Dedifferentiated amniotic fluid mesenchymal stem cell (primary cell): ENCODE results near the gene PRKCH.
"Not testable (repeated sequence)": the region's sequence is repeated elsewhere in the genome, so short reads cannot be mapped to it uniquely, and the experiment has no call there.

Experiments
- DNase-seq: peaks from one replicate; pipeline ENCODE4 v3.0.0-alpha.2; 2016; ENCODE audit errors: extremely low spot score

PRKCH gene

DNA sequence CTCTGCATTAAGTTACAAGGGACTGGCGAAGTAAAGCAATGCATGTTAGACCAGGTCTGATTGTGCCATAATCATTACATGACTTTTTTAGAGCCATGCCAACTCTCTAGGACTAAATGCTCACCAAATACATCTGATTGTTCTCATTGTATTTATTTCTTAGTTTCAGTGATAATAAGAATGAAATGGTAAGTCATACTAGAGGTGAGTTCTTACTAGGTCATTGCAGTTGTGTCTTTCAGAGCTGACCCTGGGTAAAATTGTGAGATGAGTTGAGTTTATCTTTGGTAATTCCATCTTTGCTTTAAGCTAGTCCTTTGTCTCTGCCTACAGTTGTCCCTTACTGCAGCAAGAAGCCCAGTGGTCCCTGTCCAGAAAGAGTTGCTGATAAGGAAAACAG, 73.2 kb downstream of the PRKCH start:
- no peak for DNase-seq

GRCh38 chr14:61395115-61395725, 73.8 kb downstream of the PRKCH start:
- DNase-seq: no peak

GRCh38 chr14:61396279-61396678, 74.9 kb downstream of the PRKCH start:
- DNase-seq: no peak

GRCh38 chr14:61396694-61397093, 75.3 kb downstream of the PRKCH start:
- no peak for DNase-seq

DNA sequence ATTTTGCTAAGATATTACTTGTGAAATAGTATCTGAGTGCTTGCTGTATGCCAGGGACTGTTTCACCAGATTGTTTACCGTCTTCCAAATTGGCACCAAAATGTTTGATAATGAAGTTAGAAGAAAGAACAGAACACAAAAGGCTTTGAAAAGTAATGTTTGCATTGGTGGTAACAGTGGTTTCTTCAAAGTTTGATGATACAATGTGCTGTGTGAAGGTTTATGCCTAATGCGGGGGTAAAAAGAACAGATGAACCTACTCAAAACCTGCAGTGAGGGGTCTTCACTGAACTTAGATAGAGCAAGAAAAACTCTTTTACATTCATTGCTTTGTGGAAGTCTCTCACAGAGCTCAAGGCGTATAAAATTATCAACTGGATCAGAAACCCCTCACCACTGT, 76.2 kb downstream of the PRKCH start:
- no peak for DNase-seq

DNA sequence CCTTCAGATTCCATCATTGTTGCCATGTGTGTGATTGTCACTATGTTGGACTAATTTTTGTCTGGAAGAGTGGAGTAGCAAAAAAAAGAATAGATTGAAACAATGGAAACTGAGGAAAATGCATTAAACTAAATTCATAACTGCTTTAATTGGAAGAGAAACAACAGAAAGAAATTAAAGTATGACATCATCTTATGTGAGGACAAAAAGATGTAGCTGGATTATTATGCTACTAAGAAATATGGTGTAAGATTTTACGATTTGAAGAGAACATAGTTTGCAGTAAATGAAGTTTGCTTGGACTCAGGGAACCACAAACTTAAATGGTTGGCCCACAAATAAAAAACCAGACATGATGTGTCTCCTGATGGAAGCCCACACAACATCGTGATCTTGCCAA, 76.8 kb downstream of the PRKCH start:
- DNase-seq: no peak

DNA sequence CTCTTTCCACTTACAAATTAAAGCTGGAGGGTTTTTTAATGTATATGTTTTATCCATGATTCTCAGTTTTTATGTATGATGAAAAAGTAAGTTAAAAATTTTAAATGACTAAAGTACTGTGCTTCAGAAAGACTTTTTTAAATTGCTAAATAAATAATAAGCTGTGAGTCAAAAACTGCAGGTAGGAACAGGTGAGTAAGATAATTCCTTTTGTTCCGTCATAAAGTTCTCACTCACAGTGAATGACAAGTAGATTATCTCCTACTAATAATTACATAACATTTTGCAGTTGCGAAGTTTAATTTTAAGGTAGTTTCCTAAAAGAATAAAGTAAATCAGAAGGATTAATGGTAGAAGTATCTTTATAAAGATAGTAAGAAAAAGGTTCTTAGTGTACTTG, 78.0 kb downstream of the PRKCH start:
- DNase-seq: no peak

GRCh38 chr14:61401461-61401860, 80.1 kb downstream of the PRKCH start:
- no peak for DNase-seq

- DNase-seq: no peak
These were observed 82.0 kb downstream of the PRKCH start for GRCh38 chr14:61403411-61403810.

GRCh38 chr14:61404637-61405036, 83.3 kb downstream of the PRKCH start:
- DNase-seq: no peak

DNA sequence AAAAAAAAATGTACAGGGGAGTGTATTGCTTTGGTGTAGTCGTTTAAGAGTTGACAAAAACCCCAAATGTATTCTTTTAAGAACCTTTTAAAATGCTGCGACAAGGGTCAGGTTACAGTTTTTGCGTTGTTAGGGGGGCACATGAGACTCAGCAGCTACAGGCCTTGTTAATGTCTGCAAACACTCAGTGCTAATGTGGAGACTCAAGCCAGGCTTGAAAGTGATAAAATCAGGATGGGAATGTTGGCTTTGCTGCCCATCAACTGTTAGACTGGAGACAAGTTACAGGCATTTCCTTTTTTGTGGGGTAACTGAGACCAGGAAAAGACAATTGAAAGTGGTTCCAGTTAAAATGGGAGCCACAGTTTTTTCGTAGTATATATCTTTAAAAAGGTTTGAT, 84.8 kb downstream of the PRKCH start:
- no peak for DNase-seq

DNA sequence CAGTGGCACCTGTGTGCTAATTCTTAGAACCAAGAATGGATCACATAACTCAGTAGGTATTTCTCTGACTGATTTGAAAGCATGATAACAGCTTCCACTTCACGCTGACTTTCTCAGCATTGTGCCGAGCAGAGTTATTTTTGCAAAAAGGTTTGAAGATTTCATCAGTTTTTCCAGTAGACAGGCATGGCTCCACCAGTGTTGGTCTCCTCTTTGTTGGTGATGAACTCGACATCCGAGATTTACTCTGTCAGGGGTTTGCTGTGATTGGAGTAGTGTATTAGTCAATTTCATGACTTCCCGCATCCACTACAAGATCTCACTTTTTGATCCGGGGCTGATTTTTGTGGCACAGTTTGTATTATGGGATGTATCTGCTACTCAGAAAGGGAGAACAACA, 85.3 kb downstream of the PRKCH start:
- DNase-seq: no peak

GRCh38 chr14:61408498-61408897, 87.1 kb downstream of the PRKCH start:
- DNase-seq: no peak

DNA sequence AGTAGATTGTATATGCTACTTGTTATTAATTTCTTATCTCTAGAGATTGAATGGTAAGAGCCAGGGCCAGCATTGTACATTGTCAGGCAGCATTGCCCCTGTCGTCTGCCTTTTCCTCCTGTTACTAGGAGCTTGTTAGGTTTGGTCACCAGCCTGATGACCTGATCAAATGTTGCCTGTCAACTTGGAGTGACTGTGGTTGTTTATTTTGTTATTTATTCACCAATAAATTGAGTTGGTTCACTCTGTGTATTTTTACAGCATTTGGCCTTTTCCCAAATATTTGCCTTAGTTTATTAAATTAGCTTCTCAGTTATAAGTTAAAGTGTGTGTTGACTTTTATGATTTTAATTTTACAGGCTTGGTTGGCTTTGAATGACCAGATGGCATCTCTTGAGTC, 88.4 kb downstream of the PRKCH start:
- no peak for DNase-seq

GRCh38 chr14:61415934-61416333, 94.6 kb downstream of the PRKCH start:
- not testable (repeated sequence) for DNase-seq

DNA sequence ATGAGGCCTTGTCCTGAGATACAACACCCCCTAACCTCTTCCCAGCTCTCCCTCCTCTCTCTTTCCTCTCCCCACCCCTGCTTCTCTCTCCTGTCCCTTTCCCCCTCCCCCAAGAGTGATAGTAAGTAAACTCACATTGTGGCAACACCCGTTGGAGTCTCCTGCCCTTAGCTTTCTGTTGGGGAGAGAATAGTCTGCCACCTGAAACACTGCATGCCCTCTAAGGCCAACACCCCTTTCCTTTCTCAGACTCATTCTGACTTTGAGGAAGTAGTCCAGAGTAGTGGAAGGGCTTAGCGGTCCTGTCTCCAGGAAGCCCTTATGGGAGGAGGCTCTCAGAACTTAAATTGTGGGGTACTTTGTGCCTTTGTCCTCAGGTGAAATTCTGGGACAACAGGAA, 95.2 kb downstream of the PRKCH start:
- no peak for DNase-seq

GRCh38 chr14:61417141-61417540, 95.8 kb downstream of the PRKCH start:
- no peak for DNase-seq

GRCh38 chr14:61417883-61418455, 96.6 kb downstream of the PRKCH start:
- DNase-seq: no peak

- DNase-seq: no peak
These were observed 97.4 kb downstream of the PRKCH start for GRCh38 chr14:61418746-61419145.

- no peak for DNase-seq
These were observed 97.8 kb downstream of the PRKCH start for GRCh38 chr14:61419201-61419600.

- no peak for DNase-seq
These were observed 98.9 kb downstream of the PRKCH start for GRCh38 chr14:61420326-61420725.

DNA sequence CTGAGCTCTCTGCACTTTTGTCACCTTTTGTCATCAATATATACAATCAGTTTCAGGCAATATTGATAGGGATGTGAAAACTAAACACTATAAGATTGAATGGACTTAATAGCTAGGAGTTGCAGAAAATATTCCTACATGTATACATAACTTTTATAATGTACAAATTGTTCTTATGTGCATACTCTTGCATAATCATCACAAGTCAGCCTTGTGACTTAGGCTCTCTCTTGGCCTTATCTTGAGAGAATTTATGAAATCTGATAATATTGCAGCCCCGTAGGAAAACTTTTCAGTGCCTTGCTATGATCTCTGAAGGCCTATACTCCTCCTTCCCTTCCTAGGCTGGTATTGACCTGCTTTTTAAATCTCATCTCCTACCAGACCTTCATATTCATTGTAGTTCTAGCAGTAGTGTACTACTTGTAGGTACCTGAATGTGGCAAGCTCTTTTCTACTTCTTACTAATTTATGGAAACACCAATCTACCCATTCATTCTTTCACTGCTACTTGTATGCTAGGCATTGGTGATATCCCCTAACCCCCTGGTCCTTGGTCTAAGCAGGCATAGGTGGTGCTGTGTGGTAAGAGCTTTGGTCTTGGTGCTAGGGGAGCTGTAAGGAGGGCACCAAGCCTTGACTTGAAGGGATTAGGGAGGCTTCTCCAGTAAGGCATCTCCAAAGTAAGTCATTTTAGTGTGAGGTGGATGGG, 100.0 kb downstream of the PRKCH start:
- no peak for DNase-seq

- DNase-seq: no peak
These were observed 104.7 kb downstream of the PRKCH start for GRCh38 chr14:61426048-61426447.
